CD4-positive, alpha-beta memory T cell (primary cell): ENCODE results near the gene PDGFB. TPM values are rescaled to one million over a fixed set of nuclear protein-coding genes. Genes with fewer than 3 reads are reported as not detected.

Experiments used
- CTCF ChIA-PET: fragments of 350-600 bp; sonication (Branson Sonifier 250); formaldehyde crosslinking; loops from one replicate; lab custom pipeline; 2021; ENCODE audit warnings: inconsistent platforms; ENCODE audit not compliant: partially characterized antibody; lab: Charles Lee
- POLR2A ChIA-PET: fragments of 350-600 bp; sonication (Branson Sonifier 250); formaldehyde crosslinking; loops from one replicate; lab custom pipeline; 2021; ENCODE audit not compliant: partially characterized antibody; lab: Charles Lee
- DNase-seq, 5 donors: peaks; one replicate each; pipeline versions ENCODE4 v3.0.0 to v3.0.0-alpha.2; 2020 to 2022; ENCODE audit warnings: mixed read lengths in 1 of 5
- H3K27ac ChIP-seq: one replicate; pipeline ENCODE4 v1.7.0; 2013; ENCODE audit warnings: low read depth, low read length
- H3K27me3 ChIP-seq: 2 replicates; pipeline ENCODE4 v1.7.0; 2013; ENCODE audit warnings: mild to moderate bottlenecking, low read length, moderate library complexity; ENCODE audit not compliant: insufficient read depth
- H3K36me3 ChIP-seq: 2 replicates; pipeline ENCODE4 v1.7.0; 2013; ENCODE audit warnings: mild to moderate bottlenecking, low read length, moderate library complexity; ENCODE audit not compliant: insufficient read depth
- H3K4me1 ChIP-seq: 2 replicates; pipeline ENCODE4 v1.7.0; 2013; ENCODE audit warnings: mild to moderate bottlenecking, low read length, moderate library complexity; ENCODE audit not compliant: insufficient read depth
- H3K4me3 ChIP-seq, 2 donors: one replicate each; pipeline ENCODE4 v1.7.0; 2013; ENCODE audit warnings: low read length in 2 of 2, mild to moderate bottlenecking in 1 of 2
- H3K9me3 ChIP-seq, 2 donors: one replicate each; pipeline ENCODE4 v1.7.0; 2013; ENCODE audit warnings: low read length in 2 of 2, control low read depth in 1 of 2; ENCODE audit not compliant: control insufficient read depth in 1 of 2
- H3K27ac Mint-ChIP-seq, 7 donors: one replicate each; pipeline ENCODE4 v1.8.0; 2020 to 2021; ENCODE audit warnings: mixed read lengths in 7 of 7, mild to moderate bottlenecking in 6 of 7, inconsistent platforms in 3 of 7, moderate library complexity in 3 of 7
- H3K27me3 Mint-ChIP-seq, 2 donors: one replicate each; pipeline ENCODE4 v1.8.0; 2020 to 2021; ENCODE audit warnings: mixed read lengths in 2 of 2
- H3K36me3 Mint-ChIP-seq, 2 donors: one replicate each; pipeline ENCODE4 v1.8.0; 2020 to 2021; ENCODE audit warnings: mixed read lengths in 2 of 2, inconsistent platforms in 1 of 2, mild to moderate bottlenecking in 1 of 2
- H3K4me1 Mint-ChIP-seq, 4 donors: one replicate each; pipeline ENCODE4 v1.8.0; 2020 to 2021; ENCODE audit warnings: mixed read lengths in 4 of 4, mild to moderate bottlenecking in 1 of 4
- H3K4me3 Mint-ChIP-seq, 8 donors: one replicate each; pipeline ENCODE4 v1.8.0; 2020 to 2021; ENCODE audit warnings: mixed read lengths in 8 of 8, mild to moderate bottlenecking in 7 of 8, moderate library complexity in 6 of 8, inconsistent platforms in 3 of 8
- H3K9me3 Mint-ChIP-seq, 8 donors: one replicate each; pipeline ENCODE4 v1.8.0; 2020 to 2021; ENCODE audit warnings: mixed read lengths in 8 of 8, mild to moderate bottlenecking in 5 of 8, inconsistent platforms in 3 of 8, moderate library complexity in 1 of 8
- intact Hi-C: fragments of 100-400 bp; cut with micrococcal nuclease; formaldehyde crosslinking; loops from one replicate; pipeline ENCODE4 v1.15.1; 2023
- polyA plus RNA-seq, 2 donors: library from polyadenylated mRNA; unstranded; fragments of 300-500 nt; fragmentation: Illumina TruSeq; gene quantifications; one replicate each; pipeline ENCODE4 v1.2.3, GENCODE V29; 2021
- total RNA-seq, 2 experiments: library from RNA; stranded (reverse); gene quantifications; one replicate each; pipeline ENCODE4 v1.2.3, GENCODE V29; 2021

PDGFB gene
- total and polyA plus RNA-seq, 4 experiments from 2014 or later = 6.8 to 16.9 (median 13.6) TPM

DNA sequence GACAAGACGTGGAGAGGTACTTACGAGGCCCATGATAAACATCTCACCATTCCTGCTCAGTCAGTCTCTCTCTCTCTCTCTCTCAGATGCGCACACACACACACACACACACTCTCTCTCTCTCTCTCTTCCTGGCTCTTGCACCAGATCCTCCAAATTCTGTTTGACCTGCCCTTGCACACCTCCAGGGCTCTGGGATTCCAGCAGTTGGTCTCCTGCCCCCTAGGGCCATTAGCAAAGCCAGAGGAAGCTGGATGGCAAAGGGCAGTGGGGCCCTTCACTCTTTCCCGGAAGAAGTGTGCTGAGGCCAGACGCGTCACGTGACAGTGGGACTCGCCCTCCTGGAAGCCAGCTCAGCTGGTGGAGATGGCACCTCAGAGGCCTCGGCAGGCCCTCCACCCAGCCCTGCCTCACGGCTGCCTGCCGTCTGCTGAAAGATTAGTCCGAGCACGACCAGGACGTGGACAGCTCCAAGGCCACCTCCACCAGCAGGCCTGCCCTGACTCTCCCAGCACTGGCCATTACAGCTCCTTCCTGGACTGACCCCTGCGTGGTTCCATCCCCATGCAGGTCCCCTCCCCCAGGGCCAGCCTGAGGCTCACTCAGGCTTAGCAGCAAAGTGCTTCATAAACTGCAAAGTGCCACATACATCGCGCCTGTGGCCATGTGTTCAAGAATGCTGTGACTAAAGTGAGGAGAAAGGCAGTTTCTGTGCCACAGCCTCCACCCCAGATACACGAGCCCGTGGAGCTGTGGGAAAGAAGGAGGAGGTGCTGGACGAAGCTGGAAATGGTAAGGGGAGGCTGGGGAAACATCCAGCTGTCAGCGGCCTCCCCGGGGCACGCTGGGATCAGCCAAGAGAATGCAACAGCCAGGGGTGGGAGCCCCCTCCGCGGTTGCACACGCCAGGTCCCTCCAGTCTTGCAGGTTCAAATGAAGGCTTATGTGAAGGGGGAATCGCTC, 3.7 kb downstream of the PDGFB start:
- H3K27ac Mint-ChIP-seq = peak overlapping the region; percentile 90 to 99 (median 94)
- Histone ChIP-seq H3K27me3 (no peaks in the 10 kb centered on the region), H3K27ac (peak overlapping the region; percentile 38), H3K4me3 (peak overlapping the region; percentile 17 to 68), H3K36me3 (no peaks in the 10 kb centered on the region), H3K9me3 (no peaks in the 10 kb centered on the region), H3K4me1 (peaks cover 72% of the 10 kb centered on the region)
- peaks cover 3 to 5% of the 10 kb centered on the region in 2 donors for H3K27me3 Mint-ChIP-seq
- H3K4me1 Mint-ChIP-seq = peaks cover 39 to 81% (median 56%) of the 10 kb centered on the region in 4 donors
- CTCF ChIA-PET = interaction anchor here (0.6 to 2.7 kb wide), 5 partner anchors 25 to 76 kb away, joined by 3 to 23 read pairs (median 6); no protein-coding TSS in a partner anchor
- peaks cover 0 to 2% (median 0%) of the 10 kb centered on the region in 8 donors for H3K9me3 Mint-ChIP-seq
- peak overlapping the region; percentile 87 to 93 (median 91) for H3K4me3 Mint-ChIP-seq
- intact Hi-C loops = loop anchor here (1.0 to 10.0 kb wide), 4 partner anchors 34 to 368 kb away; partner anchors contain the start of genes ATF4 and CBX6
- POLR2A ChIA-PET = interaction anchor here (0.6 to 9.1 kb wide), 22 partner anchors 10 to 842 kb away, joined by 3 to 167 read pairs (median 4); partner anchors contain the start of genes CBX6, CBX7, NPTXR and RPL3
- H3K36me3 Mint-ChIP-seq = peaks cover 3 to 22% of the 10 kb centered on the region in 2 donors
- peak; percentile 54 to 75 (median 62) for DNase-seq

DNA sequence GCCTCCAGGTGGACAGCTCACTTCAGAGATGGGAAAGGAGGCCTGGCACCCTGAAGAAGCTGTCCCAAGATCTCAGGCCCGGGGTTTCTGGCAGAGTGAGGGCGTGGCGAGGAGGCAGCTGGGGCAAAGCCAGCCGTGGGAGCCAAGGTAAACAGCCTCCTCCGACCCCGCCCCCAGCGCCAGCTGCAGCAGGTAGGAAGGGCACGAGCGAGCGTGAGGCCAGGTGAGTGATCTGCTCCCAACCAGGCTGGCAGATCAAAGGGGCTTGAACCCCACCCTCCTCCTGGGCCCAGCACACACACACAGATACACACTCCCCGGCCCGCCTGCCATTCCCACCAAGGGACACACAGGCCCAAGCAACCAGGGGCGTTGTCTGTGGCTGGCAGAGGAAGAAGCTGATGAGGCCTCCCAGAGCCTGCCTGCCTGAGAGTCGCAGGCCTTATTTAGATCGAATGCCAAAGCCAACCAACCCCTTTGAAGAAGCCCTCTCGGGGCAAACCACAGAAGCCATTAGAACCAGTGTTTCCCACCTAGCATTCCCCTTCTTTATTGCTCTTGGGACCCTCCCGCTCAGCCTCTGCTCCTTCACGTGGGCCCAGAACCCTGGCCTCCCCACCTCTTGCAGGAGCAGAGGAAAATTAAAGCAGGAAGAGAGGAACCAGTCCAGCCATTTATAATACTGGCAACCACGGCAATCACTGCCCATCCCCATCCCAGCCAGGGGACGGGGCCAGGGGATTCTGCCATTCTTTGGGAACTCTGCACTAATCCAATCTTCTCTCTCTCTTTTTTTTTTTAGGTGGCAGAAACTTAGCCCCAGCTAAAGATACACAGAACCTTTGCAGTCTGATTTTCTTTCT, 5.0 kb downstream of the PDGFB start:
- peaks cover 1 to 7% of the 10 kb centered on the region in 2 donors for H3K27me3 Mint-ChIP-seq
- peak overlapping the region in 7 of 8 donors; percentile 87 to 93 (median 91) for H3K4me3 Mint-ChIP-seq
- POLR2A ChIA-PET = interaction anchor here (0.9 to 9.1 kb wide), 10 partner anchors 9 to 92 kb away, joined by 3 to 167 read pairs (median 8); partner anchors contain the start of genes CBX7 and RPL3
- H3K9me3 Mint-ChIP-seq = peaks cover 0 to 2% (median 0%) of the 10 kb centered on the region in 8 donors
- H3K36me3 ChIP-seq = no peaks in the 10 kb centered on the region
- H3K27me3 ChIP-seq = no peaks in the 10 kb centered on the region
- peaks cover 39 to 81% (median 57%) of the 10 kb centered on the region in 4 donors for H3K4me1 Mint-ChIP-seq
- peak in 2 of 5 donors; percentile 28 to 30 for DNase-seq
- H3K9me3 ChIP-seq = no peaks in the 10 kb centered on the region
- CTCF ChIA-PET = interaction anchor here (1.2 to 2.7 kb wide), 3 partner anchors 24 to 70 kb away, joined by 3 to 23 read pairs (median 6); no protein-coding TSS in a partner anchor
- H3K4me1 ChIP-seq = peaks cover 72% of the 10 kb centered on the region
- H3K27ac ChIP-seq = peak overlapping the region; percentile 38
- intact Hi-C loops = loop anchor here (2.0 to 10.0 kb wide), 3 partner anchors 32 to 367 kb away; partner anchors contain the start of genes ATF4 and CBX6
- H3K4me3 ChIP-seq = peak overlapping the region in 1 of 2 donors; percentile 68
- H3K27ac Mint-ChIP-seq = peak overlapping the region; percentile 90 to 99 (median 94)
- peaks cover 3 to 24% of the 10 kb centered on the region in 2 donors for H3K36me3 Mint-ChIP-seq

DNA sequence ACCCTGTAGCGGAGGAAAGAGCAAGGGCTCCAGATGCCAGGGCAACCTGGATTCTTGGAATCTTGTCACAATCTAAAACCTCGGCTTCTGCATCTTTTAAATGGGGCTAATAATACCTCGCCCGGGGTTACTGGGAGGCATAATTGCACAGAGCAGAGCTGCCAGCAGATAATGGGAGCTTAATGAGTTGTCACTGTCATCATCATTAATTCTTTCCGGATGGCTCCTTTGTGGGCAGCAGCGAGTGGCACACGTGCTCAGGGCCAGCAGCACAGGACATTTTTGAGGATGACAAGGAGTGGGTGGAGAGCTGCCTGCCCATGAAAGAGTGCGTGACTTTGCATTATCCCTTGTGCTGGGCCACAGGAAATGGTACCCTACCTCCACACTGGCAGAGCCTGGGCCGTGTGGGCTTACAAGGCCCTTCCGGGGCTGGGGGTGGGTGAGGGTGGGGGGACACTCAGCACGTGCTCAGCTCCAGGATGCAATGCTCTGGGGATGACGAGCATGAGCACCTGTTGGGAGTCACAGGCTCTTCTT, 5.7 kb downstream of the PDGFB start:
- no peak for DNase-seq
- intact Hi-C loops = no loop called here
- Mint-ChIP-seq H3K27me3 (peaks cover 6 to 7% of the 10 kb centered on the region in 2 donors), H3K36me3 (peaks cover 3 to 29% of the 10 kb centered on the region in 2 donors), H3K9me3 (peaks cover 0 to 2% (median 0%) of the 10 kb centered on the region in 8 donors), H3K4me3 (peak overlapping the region in 7 of 8 donors; percentile 5 to 93 (median 65)), H3K4me1 (peaks cover 39 to 87% (median 57%) of the 10 kb centered on the region in 4 donors), H3K27ac (peak overlapping the region in 6 of 7 donors; percentile 18 to 99 (median 66))
- no peaks in the 10 kb centered on the region for H3K9me3 ChIP-seq
- POLR2A ChIA-PET = interaction anchor here (1.3 to 9.1 kb wide), 3 partner anchors 12 to 78 kb away, joined by 4 to 167 read pairs (median 163); partner anchors contain the start of gene RPL3
- no peaks in the 10 kb centered on the region for H3K27me3 ChIP-seq
- no peak overlapping the region for H3K4me3 ChIP-seq
- CTCF ChIA-PET = interaction anchor here (1.2 to 2.7 kb wide), 3 partner anchors 24 to 69 kb away, joined by 3 to 23 read pairs (median 5); no protein-coding TSS in a partner anchor
- peak overlapping the region; percentile 38 for H3K27ac ChIP-seq
- H3K4me1 ChIP-seq = peaks cover 73% of the 10 kb centered on the region
- H3K36me3 ChIP-seq = peaks cover 3% of the 10 kb centered on the region

DNA sequence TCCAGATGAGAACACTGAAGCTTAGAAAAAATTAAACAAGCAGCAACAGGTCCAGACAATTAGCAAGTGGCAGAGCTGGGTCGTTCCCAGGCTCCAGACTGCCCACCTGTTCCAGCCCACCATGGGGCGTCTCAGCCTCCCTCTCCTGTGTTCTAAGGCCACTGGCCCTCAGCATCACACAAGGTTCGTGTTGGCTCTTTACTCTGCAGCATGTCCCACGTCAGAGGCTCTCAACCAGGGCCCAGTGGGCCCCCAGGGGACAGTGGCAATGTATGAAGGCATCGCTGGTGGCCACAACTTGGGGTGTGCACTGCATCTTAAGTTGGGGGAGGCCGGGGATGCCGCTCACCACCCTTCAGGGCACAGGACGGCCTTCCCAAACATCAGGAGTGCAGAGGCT, 6.2 kb downstream of the PDGFB start:
- no peak overlapping the region for H3K27ac ChIP-seq
- H3K4me3 ChIP-seq = no peak overlapping the region
- intact Hi-C loops = no loop called here
- Mint-ChIP-seq H3K4me3 (peak overlapping the region in 3 of 8 donors; percentile 5 to 57 (median 23)), H3K27me3 (peaks cover 7% of the 10 kb centered on the region in 2 donors), H3K9me3 (peaks cover 0 to 2% (median 0%) of the 10 kb centered on the region in 8 donors), H3K4me1 (peaks cover 39 to 84% (median 57%) of the 10 kb centered on the region in 4 donors), H3K36me3 (peaks cover 3 to 30% of the 10 kb centered on the region in 2 donors), H3K27ac (peak overlapping the region in 6 of 7 donors; percentile 18 to 99 (median 42))
- H3K27me3 ChIP-seq = no peaks in the 10 kb centered on the region
- H3K36me3 ChIP-seq = peaks cover 3% of the 10 kb centered on the region
- ChIA-PET POLR2A (interaction anchor here (0.6 to 9.1 kb wide), 3 partner anchors 66 to 1579 kb away, joined by 3 to 167 read pairs (median 163); partner anchors contain the start of gene RPL3), CTCF (interaction anchor here (1.2 kb wide), 2 partner anchors 23 to 68 kb away, joined by 3 to 5 read pairs; no protein-coding TSS in a partner anchor)
- peaks cover 73% of the 10 kb centered on the region for H3K4me1 ChIP-seq
- no peaks in the 10 kb centered on the region for H3K9me3 ChIP-seq
- no peak for DNase-seq

- Mint-ChIP-seq H3K4me3 (peak overlapping the region in 4 of 8 donors; percentile 21 to 57 (median 26)), H3K36me3 (peaks cover 3 to 29% of the 10 kb centered on the region in 2 donors), H3K9me3 (peaks cover 0 to 2% (median 0%) of the 10 kb centered on the region in 8 donors), H3K4me1 (peaks cover 39 to 82% (median 57%) of the 10 kb centered on the region in 4 donors), H3K27ac (peak overlapping the region in 3 of 7 donors; percentile 12 to 99 (median 59)), H3K27me3 (peaks cover 6 to 7% of the 10 kb centered on the region in 2 donors)
- POLR2A ChIA-PET = interaction anchor here (0.6 to 9.1 kb wide), 2 partner anchors 79 to 1578 kb away, joined by 3 to 163 read pairs; partner anchors contain the start of gene RPL3
- no peak overlapping the region for H3K27ac ChIP-seq
- H3K4me3 ChIP-seq = no peak overlapping the region
- CTCF ChIA-PET = interaction anchor here (1.2 kb wide), 1 partner anchor 67 kb away, joined by 5 read pairs; no protein-coding TSS in a partner anchor
- H3K9me3 ChIP-seq = no peaks in the 10 kb centered on the region
- intact Hi-C loops = no loop called here
- no peak for DNase-seq
- peaks cover 3% of the 10 kb centered on the region for H3K36me3 ChIP-seq
- H3K4me1 ChIP-seq = peaks cover 73% of the 10 kb centered on the region
- H3K27me3 ChIP-seq = no peaks in the 10 kb centered on the region
These were observed 6.7 kb downstream of the PDGFB start for GRCh38 chr22:39238101-39238466.
